Activated CD8-positive, alpha-beta T cell treated with anti-CD3 and anti-CD28 coated beads for 36 hours (primary cell): Measurements from ENCODE around the gene KRTAP10-4. TPM values are rescaled to one million over a fixed set of nuclear protein-coding genes. Genes with fewer than 3 reads are reported as not detected.
"Not testable (repeated sequence)": the region's sequence is repeated elsewhere in the genome, so short reads cannot be mapped to it uniquely, and the experiment has no call there.

Source experiments
- ATAC-seq: fragments of 200-7000 bp; cut with Tn5 transposase; one replicate; pipeline ENCODE4 v1.10.0; 2021; ENCODE audit warnings: mild to moderate bottlenecking, moderate library complexity
- CTCF ChIA-PET: fragments of 350-600 bp; sonication (Branson Sonifier 250); formaldehyde crosslinking; loops from one replicate; lab custom pipeline; 2021; ENCODE audit warnings: antibody characterized with exemption; lab: Charles Lee
- POLR2A ChIA-PET: fragments of 350-600 bp; sonication (Branson Sonifier 250); formaldehyde crosslinking; loops from one replicate; lab custom pipeline; 2021; ENCODE audit warnings: antibody characterized with exemption; lab: Charles Lee
- DNase-seq: peaks from one replicate; pipeline ENCODE4 v3.0.0-alpha.2; 2020
- H3K27ac Mint-ChIP-seq: one replicate; pipeline ENCODE4 v1.8.0; 2021; ENCODE audit warnings: mild to moderate bottlenecking, mixed read lengths
- H3K27me3 Mint-ChIP-seq: one replicate; pipeline ENCODE4 v1.8.0; 2021; ENCODE audit warnings: mixed read lengths
- H3K36me3 Mint-ChIP-seq: one replicate; pipeline ENCODE4 v1.8.0; 2021; ENCODE audit warnings: low read depth, mixed read lengths
- H3K4me1 Mint-ChIP-seq: one replicate; pipeline ENCODE4 v1.8.0; 2021; ENCODE audit warnings: low read depth, mixed read lengths
- H3K4me3 Mint-ChIP-seq: one replicate; pipeline ENCODE4 v1.8.0; 2021; ENCODE audit warnings: mild to moderate bottlenecking, moderate library complexity, mixed read lengths
- H3K9me3 Mint-ChIP-seq: one replicate; pipeline ENCODE4 v1.8.0; 2021; ENCODE audit warnings: mixed read lengths
- CTCF ChIP-seq: fragments of 200-600 bp; IDR thresholded peaks from one replicate; pipeline ENCODE4 v1.8.0; 2022; ENCODE audit warnings: antibody characterized with exemption, mild to moderate bottlenecking
- intact Hi-C: fragments of 100-400 bp; cut with micrococcal nuclease; formaldehyde crosslinking; loops from one replicate; pipeline ENCODE4 v1.10.0; 2022
- total RNA-seq, 2 experiments: library from RNA; stranded (reverse); gene quantifications; one replicate each; pipeline ENCODE4 v1.2.3, GENCODE V29; 2021

KRTAP10-4 gene
- total RNA-seq, result not detected

DNA sequence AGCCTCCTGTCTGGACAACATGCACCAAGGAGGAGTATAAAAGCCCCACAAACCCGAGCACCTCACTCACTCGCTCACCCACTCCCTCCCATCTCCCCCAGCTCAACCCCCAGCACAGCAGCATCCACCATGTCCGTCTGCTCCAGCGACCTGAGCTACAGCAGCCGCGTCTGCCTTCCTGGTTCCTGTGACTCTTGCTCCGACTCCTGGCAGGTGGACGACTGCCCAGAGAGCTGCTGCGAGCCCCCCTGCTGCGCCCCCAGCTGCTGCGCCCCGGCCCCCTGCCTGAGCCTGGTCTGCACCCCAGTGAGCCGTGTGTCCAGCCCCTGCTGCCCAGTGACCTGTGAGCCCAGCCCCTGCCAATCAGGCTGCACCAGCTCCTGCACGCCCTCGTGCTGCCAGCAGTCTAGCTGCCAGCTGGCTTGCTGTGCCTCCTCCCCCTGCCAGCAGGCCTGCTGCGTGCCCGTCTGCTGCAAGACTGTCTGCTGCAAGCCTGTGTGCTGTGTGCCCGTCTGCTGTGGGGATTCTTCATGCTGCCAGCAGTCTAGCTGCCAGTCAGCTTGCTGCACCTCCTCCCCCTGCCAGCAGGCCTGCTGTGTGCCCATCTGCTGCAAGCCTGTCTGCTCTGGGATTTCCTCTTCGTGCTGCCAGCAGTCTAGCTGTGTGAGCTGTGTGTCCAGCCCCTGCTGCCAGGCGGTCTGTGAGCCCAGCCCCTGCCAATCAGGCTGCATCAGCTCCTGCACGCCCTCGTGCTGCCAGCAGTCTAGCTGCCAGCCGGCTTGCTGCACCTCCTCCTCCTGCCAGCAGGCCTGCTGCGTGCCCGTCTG, at the start of gene KRTAP10-4:
KRTAP10-4 (plus strand) TSS at position 100 of the 827 bp plus-strand sequence; CDS start at position 130, 30 bp downstream.
- intact Hi-C loops, ATAC-seq, H3K27ac Mint-ChIP-seq, CTCF ChIA-PET, H3K4me3 Mint-ChIP-seq, DNase-seq, POLR2A ChIA-PET, H3K27me3 Mint-ChIP-seq, H3K4me1 Mint-ChIP-seq, H3K36me3 Mint-ChIP-seq: not testable (repeated sequence)
- H3K9me3 Mint-ChIP-seq, result peaks cover 15% of the 10 kb centered on the region

DNA sequence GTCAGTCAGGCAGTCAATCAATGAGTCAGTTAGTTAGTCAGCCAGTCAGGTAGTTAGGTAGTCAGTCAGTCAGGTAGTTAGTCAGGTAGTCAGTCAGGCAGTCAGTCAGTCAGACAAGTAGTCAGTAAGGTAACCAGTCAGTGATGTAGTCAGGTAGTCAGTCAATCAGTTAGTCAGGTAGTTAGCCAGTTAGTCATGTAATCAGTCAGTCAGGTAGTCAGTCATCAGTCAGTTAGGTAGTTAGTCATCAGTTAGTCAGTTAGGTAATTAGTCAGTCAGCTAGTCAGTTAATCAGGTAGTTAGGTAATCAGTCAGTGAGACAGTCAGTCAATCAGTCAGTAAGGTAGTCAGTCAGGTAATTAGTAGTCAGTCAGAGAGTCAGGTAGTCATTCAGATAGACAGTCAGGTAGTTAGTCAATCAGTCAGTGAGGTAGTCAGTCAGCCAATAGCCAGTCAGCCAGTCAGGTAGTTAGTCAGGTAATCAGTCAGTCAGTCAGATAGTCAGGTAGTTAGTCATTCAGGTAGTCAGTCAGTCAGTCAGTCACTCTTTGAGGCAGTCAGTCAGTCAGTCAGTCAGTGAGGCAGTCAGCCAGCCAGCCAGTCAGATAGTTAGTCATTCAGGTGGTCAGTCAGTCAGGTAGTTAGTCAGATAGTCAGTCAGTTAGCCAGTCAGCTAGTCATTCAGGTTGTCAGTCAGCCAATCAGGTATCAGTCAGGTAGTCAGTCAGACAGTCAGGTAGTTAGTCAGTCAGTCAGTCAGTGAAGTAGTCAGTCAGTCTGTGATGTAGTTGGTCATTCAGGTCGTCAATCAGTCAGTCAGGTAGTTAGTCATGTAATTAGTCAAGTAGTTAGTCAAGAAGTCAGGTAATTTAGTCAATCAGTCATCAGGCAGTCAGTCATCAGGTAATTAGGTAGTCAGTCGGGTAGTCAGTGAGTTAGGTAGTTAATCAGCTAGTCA, 48.8 kb upstream of the KRTAP10-4 start:
- no peak for DNase-seq
- Mint-ChIP-seq H3K27ac (no peak overlapping the region), H3K9me3 (no peaks in the 10 kb centered on the region), H3K27me3 (no peaks in the 10 kb centered on the region), H3K36me3 (no peaks in the 10 kb centered on the region), H3K4me1 (no peaks in the 10 kb centered on the region), H3K4me3 (no peak overlapping the region)
- CTCF ChIA-PET, result no interaction called here
- no peak for TF ChIP-seq CTCF
- intact Hi-C loops, result no loop called here
- POLR2A ChIA-PET, result interaction anchor here (0.7 kb wide), 1 partner anchor 214 kb away, joined by 3 read pairs; no protein-coding TSS in a partner anchor
- ATAC-seq, result no peak

GRCh38 chr21:44525391-44526095, 48.0 kb upstream of the KRTAP10-4 start:
- ChIA-PET CTCF (no interaction called here), POLR2A (no interaction called here)
- TF ChIP-seq CTCF, result no peak
- ATAC-seq (no peak), DNase-seq (no peak)
- no peak overlapping the region for H3K4me3 Mint-ChIP-seq
- H3K9me3 Mint-ChIP-seq, result no peaks in the 10 kb centered on the region
- no peaks in the 10 kb centered on the region for H3K4me1 Mint-ChIP-seq
- H3K27me3 Mint-ChIP-seq, result no peaks in the 10 kb centered on the region
- no peaks in the 10 kb centered on the region for H3K36me3 Mint-ChIP-seq
- H3K27ac Mint-ChIP-seq, result no peak overlapping the region
- intact Hi-C loops, result no loop called here

DNA sequence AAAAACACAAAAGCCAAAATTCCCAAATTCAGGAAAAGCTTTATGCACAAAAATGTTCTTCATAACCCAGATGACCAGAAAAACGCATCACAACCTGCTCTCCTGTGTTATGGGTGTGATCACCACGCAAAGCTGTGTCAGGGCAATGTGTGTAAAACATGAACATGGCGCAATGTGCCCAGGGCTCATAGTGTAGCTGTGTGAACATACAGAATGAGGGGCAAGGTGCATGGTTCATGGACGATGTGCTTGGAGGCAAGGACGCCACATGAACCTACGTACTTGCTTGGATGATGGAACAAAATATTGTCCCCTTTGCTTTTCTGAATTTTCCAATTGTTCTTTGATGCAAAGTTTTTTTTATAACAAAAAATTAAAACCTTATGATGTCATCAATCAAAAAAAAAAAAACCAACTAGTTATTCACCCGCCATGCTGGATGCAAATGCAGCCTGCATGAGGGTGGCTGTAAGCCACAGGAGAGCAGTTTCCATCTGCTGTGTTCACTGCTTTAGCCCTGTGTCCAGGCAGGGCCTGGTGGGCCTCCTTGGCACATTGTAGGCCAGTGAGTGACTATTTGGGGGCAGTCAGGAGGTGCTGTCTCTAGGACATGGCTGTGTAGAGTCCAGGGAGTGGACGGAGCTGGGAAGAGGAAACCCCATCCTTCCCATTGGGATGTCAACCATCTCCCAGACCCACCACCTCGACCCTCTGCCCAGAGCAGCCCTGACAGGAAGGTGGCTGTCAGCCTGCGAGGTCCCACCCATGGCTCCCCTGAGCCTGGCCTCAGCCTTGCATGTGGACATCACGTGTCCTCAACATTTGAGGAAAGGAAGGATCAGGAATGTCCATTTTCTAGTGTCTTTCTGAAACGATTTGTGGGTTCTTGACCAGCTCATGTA, 47.2 kb upstream of the KRTAP10-4 start:
- Mint-ChIP-seq H3K4me1 (no peaks in the 10 kb centered on the region), H3K27me3 (no peaks in the 10 kb centered on the region), H3K9me3 (no peaks in the 10 kb centered on the region), H3K36me3 (no peaks in the 10 kb centered on the region), H3K4me3 (no peak overlapping the region), H3K27ac (no peak overlapping the region)
- CTCF ChIA-PET, result interaction anchor here (1.2 kb wide), 1 partner anchor 16 kb away, joined by 3 read pairs; no protein-coding TSS in a partner anchor
- intact Hi-C loops, result no loop called here
- no peak for TF ChIP-seq CTCF
- POLR2A ChIA-PET, result no interaction called here
- no peak for DNase-seq
- no peak for ATAC-seq
